UCSD-AML1 (cell line): Measurements from ENCODE around the gene ERCC4.

Experiments
- DNase-seq: peaks from one replicate; lab custom pipeline; 2025; ENCODE audit not compliant: unreplicated experiment; lab: John Stamatoyannopoulos, UW

The ERCC4 gene

DNA sequence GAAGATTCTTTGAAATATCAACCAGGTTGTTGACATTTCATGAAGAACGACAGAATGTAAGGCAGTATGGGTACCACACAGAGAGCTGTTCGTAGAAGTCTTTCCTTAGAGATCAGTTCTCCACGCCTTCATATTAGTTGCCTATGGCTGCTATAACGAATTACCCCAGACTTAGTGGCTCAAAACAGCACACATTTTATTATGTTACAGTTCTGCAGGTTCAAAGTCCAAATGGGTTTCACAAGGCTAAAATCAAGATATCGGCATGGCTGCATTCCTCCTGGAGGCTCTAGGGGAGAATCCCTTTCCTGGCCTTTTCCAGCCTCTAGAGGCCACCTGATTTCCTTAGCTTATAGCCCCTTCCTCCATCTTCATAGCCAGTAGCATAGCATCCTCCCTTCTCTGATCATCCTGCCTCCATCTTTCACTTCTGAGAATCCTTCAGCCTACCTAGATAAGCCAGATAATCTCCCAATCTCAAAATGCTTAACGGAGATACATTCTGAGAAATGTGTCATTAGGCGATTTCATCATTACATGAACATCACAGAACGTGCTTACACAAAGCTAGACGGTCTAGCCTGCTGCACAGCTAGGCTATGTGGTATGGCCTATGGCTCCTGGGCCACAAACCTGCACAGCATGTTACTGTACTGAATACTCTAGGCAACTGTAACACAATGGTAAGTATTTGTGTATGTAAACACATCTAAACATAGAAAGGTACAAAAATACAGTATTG is 26.0 kb downstream of the ERCC4 start:
- no peak for DNase-seq

DNA sequence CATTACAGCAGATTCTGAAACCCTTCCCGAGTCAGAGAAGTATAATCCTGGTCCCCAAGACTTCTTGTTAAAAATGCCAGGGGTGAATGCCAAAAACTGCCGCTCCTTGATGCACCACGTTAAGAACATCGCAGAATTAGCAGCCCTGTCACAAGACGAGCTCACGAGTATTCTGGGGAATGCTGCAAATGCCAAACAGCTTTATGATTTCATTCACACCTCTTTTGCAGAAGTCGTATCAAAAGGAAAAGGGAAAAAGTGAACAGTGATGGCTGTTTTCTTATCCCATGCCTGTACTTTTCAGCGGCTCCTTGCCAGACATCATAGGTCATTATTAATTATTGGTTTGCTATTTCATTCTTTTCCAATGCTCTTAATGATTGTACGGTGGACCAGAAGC is 28.1 kb downstream of the ERCC4 start:
- no peak for DNase-seq

DNA sequence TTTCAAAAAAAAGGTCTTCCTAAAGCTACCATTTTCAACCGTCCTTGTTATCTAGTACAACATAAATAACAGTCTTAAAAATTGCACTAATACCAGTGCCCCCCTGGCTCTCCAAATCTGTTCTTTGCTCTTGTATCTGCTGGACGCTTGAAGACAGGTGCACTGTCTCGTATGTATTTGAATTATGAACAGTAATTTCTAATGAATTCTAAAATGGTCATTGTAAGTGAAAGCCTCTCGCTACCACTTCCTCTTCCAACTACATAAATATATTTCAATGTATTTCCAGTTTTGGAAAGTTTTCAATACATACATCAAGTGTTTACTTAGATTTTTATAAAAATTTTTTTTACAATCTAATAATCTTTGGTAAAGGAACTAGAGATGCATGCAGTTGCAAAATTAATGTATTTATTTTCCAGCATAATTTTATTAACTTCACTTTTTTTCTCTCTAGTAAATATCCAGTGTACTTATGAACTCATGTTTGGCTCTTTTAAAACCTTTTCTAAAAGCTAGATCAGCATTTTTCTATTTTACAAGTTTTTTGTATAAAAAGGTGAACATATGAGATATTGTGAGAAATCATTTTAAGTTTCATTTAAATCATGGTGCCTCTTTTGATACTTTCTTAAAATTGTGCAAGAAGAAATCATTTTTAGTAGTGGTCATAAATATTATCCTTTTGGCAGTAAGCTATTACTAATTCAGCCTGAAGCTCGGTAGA is 31.0 kb downstream of the ERCC4 start:
- DNase-seq, result no peak

DNA sequence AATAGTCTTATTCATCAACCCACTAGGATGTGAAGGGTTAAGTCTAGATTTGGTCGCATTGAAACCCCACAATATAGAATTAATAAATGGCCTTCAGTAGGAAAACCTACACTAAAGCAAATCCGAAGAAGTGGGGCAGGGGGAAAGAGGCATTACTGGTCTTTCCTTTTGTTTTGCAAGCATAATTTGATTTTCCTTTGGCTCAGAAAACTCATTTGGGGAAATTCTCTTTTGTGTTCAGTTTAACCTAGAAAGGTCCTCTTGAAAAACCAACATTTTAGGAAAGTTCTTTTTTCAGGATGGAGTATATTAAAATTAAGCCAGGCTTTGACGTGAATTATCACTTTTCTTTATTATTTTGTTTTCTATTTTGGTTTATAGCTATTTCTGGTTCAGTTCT is 31.7 kb downstream of the ERCC4 start:
- no peak for DNase-seq

DNA sequence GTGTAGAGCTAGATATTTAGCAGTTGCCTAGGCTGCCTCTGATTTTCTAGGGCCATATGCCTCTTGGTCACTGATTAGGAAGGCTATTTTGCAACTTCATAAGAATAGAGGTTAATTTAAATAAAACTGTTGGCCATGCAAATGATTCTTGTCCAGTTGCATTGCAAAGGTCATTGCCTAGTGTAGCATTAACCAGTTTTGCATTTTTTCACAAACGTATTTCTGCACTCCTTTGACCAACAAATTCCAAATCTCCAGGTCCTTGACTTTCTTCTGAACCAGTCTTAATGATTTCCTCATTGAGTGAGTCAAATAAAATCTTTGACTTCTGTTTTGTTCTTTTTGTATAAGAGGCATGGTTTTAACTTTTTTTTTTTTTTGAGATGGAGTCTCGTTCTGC is 33.5 kb downstream of the ERCC4 start:
- no peak for DNase-seq

DNA sequence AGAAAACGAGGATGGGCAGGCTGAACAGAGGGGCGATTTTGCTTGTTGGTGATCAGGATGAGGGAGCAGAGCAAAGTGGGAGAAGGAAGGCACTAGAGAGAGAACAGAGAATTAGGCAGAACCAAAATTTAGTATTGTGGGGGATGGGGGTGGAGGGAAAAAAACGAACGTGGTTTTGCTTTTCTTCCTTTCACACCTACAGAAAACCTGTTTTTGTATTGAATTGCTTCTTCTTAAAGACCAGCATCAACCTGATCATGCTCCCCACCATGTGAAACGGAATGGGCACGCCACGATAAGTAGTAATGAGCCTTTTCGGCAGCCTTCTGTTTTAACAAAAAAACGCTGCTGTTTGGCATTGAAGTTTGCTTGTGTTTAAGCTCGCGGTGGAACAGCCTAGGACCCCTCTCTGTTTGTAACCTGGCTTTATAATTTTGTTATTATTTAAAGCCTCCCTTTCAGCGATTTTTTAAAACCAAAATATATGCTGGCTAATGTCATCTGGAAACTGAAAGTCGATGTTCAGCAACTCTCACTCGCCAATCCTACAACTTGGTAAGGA is 36.8 kb downstream of the ERCC4 start:
- no peak for DNase-seq

DNA sequence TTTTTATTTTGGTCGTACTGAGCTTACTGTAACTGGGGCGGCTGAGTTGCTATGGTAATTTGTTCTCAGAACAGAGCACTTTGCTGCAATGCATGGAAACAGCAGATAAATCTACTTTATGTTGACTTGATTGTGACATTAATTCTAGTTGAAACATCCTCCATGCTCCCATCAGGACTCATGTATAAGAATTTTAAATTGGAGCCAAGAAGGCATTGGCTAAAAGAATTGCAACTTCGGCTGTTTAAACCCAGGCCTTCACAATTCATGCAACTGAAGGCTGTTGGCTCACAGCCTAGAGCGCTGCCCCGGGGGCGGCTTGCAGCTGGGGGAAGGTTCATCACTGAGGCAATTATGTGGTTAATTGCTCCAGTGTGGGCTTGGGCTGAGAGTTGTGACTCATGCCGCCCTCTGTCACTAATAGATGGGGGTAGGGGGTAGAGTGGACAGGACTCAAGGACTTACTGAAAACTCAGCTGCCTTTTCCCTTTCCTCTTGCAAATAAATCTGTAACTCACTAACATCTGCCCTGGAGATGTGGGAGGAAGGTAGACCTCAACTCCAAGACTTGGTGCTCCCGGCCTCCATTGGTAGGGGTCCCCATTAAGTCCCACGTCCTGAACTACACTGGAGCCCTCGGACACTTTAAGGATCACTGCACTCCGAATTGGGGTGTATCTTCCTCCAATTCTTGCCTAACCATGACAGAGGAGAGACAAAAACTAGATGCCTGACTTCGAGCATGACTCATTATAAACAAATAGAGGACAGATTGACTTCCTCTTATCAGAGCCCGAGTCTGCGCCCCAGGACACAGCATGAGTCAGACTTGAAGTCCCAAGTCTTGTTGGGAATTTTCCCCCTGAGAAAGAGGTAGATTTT is 37.5 kb downstream of the ERCC4 start:
- no peak for DNase-seq

DNA sequence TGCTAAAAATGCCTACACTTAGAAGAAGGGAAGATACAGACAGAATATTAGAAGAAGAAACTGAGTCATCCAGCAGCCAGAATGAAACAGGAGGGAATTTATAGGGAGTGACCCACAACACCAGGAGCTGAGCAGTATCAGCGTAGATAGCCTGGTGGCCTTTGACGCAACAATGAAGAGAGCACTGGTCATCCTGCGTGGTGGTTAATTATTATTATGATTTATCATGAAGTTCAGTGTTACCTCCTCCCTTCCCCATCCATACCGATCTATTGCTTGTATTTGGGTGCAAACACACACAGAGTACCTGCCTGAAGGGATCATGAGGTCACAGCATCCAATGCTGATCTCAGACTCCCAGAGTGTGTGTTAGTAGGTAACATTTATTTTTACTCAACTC is 38.5 kb downstream of the ERCC4 start:
- no peak for DNase-seq

DNA sequence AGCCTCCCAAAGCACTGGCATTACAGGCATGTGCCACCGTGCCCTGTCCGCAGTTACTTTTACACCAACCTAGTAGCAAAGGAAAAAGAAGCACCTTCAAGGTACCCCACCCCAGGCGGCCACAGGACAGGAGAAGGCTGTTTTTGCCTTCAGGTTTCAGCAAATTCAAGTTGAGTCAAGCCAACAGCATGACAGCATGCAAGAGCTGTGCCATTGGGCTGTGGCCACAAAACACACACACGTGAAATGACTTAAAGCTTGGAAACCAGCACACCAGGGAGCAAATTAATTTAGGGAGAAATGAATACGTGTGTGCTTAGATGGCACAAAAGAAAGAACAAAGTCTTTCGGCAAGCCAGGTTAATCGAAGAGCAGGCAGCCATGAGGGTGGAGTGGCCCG is 39.7 kb downstream of the ERCC4 start:
- DNase-seq, result no peak

DNA sequence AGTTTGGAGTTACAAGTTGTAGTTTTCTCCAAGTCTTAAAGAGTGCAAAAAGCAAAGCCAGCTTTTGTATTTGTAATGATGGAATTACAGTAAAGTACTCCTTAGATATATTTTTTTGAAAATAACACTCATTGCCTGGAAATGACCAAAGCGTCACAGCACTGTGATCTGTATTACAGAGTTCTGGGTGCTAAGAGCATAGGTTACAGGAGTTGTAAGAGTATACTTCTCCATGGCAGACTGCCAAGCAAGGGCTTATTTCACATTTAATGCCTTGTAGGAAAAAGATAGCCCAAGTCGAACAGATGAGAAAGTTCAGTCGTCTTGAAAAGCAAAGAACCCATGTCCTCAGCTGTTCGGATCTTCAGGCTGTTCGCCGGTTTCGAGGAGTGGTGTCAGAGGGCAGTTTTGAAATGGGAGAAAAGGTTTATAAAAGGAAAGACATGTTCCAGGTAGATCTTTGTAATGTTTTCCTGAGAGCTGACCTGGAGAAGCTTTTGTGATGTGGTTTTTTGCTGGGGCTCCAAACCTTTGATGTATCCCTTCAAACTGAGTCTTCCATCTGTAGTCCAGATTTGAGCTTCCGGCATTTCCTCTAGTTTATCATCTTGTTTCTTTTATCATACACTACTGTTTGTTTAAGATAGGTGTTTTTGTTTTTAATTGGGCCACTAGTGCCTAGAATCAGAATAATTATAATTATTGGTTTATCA is 41.3 kb downstream of the ERCC4 start:
- DNase-seq, result no peak

DNA sequence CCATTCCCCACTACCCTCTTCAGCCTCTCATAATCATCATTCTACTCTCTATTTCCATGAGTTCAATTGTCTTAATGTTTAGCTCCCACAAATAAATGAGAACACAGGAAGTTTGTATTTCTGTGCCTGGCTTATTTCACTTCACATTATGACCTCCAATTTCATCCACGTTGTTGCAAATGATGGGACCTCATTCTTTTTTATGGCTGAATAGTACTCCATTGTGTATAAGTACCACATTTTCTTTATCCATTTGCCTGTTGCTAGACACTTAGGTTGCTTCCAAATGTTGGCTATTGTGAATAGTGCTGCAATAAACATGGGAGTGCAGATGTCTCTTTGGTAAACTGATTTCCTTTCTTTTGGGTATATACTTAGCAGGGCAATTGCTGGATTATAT is 42.3 kb downstream of the ERCC4 start:
- DNase-seq, result no peak

DNA sequence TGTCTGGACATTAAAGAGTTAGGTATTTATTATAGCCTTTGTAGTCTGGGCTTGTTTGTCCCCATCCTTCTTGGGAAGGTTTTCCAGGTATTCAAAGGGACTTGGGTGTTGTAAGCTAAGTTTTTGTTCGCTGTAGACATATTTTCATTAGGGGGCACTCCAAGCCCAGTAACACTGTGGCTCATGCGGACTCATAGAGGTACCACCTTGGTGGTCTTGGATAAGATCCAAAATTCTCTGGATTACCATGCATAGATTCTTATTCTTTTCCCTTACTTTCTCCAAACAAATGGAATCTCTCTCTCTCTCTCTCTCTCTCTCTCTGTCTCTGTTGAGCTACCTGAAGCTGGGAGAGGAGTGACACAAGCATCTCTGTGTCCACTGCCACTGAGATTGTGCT is 48.9 kb downstream of the ERCC4 start:
- no peak for DNase-seq

DNA sequence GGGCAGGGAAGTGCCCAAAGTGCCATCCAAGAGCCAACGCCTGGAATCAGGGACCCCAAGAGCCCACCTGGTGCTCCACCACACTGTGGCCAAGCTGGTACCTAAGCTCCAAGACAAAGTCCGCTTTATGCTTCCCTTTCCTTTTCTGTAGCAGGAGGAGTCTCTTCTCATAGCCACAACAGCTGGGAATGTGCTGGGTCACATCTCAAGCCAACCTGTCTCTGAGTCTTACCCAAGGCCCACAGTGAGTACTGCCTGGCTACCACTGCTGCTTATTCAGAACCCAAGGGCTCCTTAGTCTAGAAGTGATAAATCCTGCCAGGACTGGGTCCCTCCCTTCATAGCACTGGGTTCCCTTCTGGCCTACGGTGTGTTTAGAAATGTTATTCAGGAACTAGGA is 49.8 kb downstream of the ERCC4 start:
- no peak for DNase-seq

DNA sequence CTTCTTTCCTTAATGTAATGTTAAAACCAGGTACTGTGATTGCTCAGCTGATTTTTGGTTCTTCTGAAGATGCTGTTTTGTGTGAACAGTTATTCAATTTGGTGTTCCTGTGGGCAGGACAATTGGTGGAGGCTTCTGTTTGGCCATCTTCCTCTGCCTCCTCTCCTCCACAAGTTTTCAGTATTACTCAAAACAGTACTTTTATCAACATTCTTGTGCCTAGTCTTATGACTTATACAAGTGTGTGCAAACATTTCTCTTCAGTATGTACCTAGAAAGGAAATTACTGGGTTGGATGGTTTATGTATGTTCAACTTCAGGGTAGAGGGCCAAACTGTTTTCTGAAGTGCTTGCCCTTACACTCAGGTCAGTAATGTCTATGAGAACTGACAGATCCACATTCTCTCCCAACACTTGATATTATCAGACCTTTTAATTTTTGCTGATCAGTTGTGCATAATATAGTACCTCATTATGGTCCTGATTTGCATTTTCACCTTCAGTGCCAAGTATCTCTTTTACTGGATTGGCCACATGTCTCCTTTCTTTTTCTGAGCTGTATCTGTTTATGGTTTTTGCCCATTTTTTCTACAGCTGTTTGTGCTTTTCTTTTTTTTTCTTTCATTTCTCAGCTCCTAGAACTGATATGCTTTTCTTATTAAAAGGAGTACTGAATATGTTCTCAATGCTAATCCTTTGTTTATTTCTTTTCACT is 50.9 kb downstream of the ERCC4 start:
- DNase-seq, result no peak

DNA sequence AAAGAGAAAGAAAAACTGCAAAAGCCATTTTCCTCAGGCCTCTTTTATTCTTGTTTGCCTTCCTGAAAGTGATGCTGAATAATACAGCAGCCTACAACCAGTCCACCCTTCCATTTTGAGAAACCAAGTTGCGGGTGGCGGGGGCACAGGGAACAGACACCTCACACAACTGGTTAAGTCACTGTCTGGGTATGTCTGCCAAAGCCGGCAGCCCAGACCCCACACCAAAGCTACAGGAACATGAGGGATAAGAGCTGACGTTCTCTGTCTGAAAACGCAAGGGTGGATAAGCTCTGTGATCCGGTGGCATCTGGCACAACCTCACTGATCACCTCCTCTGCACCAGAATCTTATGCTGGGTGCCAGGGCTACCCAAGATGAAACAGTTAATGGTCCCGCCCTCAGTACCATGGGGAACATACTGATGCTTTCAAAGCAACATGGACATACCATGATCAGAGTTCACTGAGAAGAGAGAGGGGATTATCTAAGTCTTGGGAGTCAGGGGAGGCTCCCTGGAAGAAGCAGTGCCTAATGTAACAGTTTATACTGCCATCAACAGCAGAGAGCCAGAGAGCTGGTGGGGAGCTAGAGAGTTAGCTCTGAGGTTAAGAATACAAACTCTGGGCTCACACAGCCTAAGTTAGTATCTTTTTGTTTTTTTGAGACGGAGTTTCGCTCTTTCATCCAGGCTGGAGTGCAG is 53.5 kb downstream of the ERCC4 start:
- no peak for DNase-seq

DNA sequence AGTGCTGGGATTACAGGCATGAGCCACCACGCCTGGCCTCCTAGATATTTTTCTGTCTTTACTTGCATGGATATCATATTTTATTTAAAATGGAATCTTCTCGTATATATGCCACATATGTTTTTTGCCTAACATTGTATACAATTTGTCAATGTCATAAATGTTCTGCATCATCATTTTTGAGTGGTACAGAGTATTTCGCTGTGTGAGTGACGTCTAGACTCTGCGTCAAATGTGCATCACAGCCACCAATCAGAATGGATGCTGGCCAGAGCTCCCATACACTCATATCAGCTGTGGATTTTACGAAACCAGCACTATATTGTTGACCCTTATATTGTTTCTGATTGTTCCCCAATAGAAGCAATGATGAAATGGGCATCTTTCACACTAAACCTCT is 57.2 kb downstream of the ERCC4 start:
- no peak for DNase-seq

DNA sequence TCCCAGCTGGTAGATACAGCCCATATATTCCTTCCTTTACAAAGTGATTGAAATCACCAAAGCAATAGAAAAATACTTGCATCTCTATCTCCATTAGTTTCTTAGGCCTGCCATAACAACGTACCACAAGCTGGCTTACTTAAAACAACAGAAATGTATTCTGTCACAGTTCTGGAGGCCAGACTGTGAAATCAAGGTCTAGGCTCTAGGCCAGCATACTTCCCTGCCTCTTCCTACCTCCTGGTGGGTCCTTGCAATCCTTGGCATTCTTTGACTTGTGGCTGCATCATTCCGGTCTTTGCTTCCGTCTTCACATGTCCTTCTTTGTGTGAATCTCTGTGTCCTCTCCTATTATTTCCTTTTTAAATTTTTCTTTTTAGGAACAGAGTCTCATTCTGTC is 62.5 kb downstream of the ERCC4 start:
- no peak for DNase-seq

DNA sequence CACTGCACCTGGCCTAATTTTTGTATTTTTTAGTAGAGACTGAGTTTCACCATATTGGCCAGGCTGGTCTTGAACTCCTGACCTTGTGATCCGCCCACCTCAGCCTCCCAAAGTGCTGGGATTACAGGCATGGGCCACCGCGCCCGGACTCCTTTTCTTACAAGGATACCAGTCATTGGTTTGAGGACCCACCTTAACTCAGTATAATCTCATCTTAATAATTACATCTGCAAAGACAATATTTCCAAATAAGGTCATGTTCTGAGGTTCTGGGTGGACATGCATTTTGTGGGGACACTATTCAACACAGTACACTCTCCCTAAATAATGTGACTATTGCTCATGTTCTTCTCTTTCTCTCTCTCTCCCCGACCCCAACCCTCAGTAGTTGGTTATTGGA is 63.7 kb downstream of the ERCC4 start:
- DNase-seq, result no peak

DNA sequence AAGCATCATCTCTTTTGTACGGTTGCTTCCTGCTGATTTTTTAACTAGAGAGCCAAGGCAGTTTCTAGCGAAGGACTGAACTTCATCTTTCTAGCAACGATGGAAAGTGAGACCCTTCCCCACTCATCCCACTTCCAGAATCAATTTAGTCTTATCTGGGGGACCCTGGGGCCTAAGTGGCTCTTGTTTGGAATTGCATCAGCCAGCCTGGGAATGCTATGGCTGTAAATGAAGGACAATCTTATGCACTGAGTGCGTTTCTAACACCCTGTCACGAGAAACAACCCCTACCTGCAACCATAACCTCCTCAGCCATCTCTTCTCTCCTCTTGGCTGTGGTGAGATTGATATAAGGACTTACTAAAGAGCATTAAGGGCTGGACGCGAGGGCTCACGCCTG is 64.8 kb downstream of the ERCC4 start:
- no peak for DNase-seq

DNA sequence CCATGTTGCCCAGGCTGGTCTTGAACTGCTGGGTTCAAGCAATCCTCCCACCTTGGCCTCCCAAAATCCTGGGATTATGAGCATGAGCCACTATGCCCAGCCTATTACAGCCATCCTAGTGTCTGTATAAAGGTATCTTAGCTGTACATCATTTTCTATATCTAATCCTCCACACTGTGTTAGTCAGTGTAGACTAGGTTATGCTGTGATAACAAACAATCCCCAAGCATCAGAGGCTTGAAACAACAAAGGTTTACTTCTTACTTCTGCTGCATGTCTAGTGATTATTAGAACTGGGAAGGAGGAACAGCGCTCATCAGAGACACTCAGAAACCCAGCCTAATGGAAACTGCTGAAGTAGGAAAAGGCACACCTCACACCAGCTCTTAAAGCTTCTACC is 68.1 kb downstream of the ERCC4 start:
- no peak for DNase-seq
